ENCODE results near the gene C2orf81. TPM values are rescaled to one million over a fixed set of nuclear protein-coding genes. Genes with fewer than 3 reads are reported as not detected.
"Not testable (repeated sequence)": the region's sequence is repeated elsewhere in the genome, so short reads cannot be mapped to it uniquely, and the experiment has no call there.

Gene C2orf81
- total RNA-seq: 1 to 10 TPM; 3.0 to 3.3 TPM

DNA sequence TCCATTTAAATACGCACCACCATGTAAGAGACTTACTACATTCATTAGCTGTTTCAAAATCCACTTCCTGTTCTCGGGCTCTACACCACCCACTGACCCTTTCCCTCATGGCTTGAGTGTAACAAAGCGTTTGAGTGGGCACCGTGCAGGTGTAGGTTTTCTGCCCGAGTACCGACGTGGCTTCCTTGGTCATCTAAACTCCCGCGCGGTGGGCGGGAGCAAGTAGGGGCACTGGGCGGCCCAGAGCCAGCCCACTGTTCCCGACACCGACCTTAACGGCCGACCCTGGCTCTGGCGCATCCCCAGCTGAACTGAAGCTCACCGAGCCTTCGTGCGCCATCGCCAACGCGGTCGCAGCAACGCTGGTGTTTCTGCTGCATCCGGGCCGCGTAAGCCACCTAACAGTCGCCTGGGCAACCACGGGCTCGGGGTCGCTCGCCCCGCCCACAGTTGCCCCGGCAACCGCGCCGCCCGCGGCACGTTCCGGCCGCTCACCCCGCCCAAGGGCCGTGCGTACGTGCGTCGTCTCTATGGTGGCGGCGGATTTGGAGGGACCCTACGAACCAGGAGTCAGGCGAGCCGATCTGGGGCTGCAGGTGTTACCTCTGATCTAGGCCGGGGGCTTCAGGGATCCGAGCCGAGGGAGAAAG lies at the start of gene C2orf81, which contains the start of gene WDR54:
Gene C2orf81, minus strand, starts transcription at position 399 of the 650 bp plus-strand sequence. Its CDS starts 59 bp downstream, at position 340.
Gene WDR54, plus strand, starts transcription at position 510 of the 650 bp plus-strand sequence. CDS start 424 bp downstream, outside the sequence.
- H3K27me3 Mint-ChIP-seq: peaks cover 2% of the 10 kb centered on the region
- POLR2A ChIA-PET: interaction anchor here (1.0 to 1.2 kb wide), 2 partner anchors 33 to 37 kb away, joined by 3 to 6 read pairs; partner anchors contain the start of genes INO80B and WBP1
- H3K36me3 Mint-ChIP-seq (ENCODE audit: low read depth): peaks cover 24% of the 10 kb centered on the region
- CTCF ChIA-PET: interaction anchor here (0.6 to 2.3 kb wide), 7 partner anchors 12 to 1159 kb away, joined by 3 to 7 read pairs (median 3); no protein-coding TSS in a partner anchor
- H3K27ac Mint-ChIP-seq: peak within 1 kb of the TSS; percentile 97
- H3K4me3 Mint-ChIP-seq: peak within 1 kb of the TSS; percentile 97
- peak; percentile 95 for DNase-seq
- peaks cover 40% of the 10 kb centered on the region for H3K4me1 Mint-ChIP-seq
- no peaks in the 10 kb centered on the region for H3K9me3 Mint-ChIP-seq

DNA sequence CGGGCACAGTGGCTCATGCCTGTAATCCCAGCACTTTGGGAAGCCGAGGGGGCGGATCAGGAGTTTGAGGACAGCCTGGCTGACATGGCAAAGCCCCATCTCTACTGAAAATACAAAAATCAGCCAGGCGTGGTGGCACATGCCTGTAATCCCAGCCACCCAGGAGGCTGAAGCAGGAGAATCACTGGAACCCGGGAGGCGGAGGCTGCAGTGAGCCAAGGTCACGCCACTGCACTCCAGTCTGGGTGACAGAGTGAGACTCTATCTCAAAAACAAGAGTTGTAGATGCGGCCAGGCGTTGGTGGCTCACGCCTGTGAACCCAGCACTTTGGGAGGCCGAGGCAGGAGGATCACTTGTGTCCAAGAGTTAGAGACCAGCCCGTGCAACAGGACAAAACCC lies 49.3 kb upstream of the C2orf81 start:
- POLR2A ChIA-PET: interaction anchor here (0.8 kb wide), 1 partner anchor 16 kb away, joined by 3 read pairs; the partner anchor contains the start of gene INO80B
- CTCF ChIA-PET: interaction anchor here (0.8 to 2.8 kb wide), 3 partner anchors 10 to 14 kb away, joined by 3 to 19 read pairs (median 3); partner anchors contain the start of genes CCDC142 and TTC31
- not testable (repeated sequence) for H3K27me3 Mint-ChIP-seq, DNase-seq, H3K9me3 Mint-ChIP-seq
- peak overlapping the region; percentile 68 for H3K4me3 Mint-ChIP-seq
- H3K27ac Mint-ChIP-seq: peak overlapping the region; percentile 80
- H3K4me1 Mint-ChIP-seq: peaks cover 36% of the 10 kb centered on the region
- H3K36me3 Mint-ChIP-seq (ENCODE audit: low read depth): peaks cover 24% of the 10 kb centered on the region

DNA sequence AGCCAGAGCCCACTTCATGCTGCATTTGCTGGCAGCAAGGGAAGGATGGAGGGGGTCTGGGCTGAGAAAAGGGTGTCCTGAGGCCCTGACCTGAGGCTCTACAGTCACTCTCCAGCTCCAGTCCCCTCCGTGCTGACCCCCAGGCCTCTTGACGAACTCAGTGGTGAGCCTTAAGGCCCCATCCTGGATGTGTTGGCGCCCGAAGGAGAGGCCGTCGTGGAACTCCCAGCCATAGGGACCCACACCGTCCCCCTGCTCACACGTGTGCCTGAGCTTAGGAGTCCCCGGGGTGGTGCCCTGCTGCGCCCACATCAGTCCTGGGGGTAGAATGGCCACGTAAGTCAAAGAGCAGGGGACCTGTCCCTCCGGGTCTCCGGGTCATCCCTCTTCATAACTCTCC lies 43.0 kb upstream of the C2orf81 start:
- Mint-ChIP-seq H3K4me3 (peak overlapping the region; percentile 98), H3K9me3 (no peaks in the 10 kb centered on the region), H3K27ac (peak overlapping the region; percentile 80), H3K27me3 (no peaks in the 10 kb centered on the region), H3K36me3 (ENCODE audit: low read depth) (peaks cover 15% of the 10 kb centered on the region), H3K4me1 (peaks cover 35% of the 10 kb centered on the region)
- no peak for DNase-seq
- ChIA-PET POLR2A (no interaction called here), CTCF (interaction anchor here (1.0 to 1.1 kb wide), 3 partner anchors 11 to 18 kb away, joined by 3 to 4 read pairs (median 4); partner anchors contain the start of genes CCDC142 and TTC31)

DNA sequence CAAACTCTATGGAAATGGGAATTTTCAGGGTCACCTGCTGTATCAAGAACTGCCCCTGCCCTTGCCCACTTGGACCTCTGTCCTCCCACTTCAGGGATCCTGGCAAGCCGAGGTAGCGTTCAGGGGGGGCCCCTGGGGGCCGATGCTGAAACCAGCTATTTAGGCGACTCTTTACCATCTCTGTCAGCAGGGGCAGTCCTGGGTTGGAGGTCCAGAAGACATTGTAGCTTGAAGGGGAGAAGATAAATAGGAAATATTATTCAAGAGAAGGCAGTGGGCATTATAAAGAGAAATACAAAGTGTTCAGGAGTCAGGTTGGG lies 41.3 kb upstream of the C2orf81 start:
- ChIA-PET POLR2A (no interaction called here), CTCF (interaction anchor here (9.8 kb wide), 1 partner anchor 20 kb away, joined by 66 read pairs; the partner anchor contains the start of genes CCDC142 and TTC31)
- H3K27ac Mint-ChIP-seq: peak overlapping the region; percentile 28
- H3K27me3 Mint-ChIP-seq: no peaks in the 10 kb centered on the region
- no peak overlapping the region for H3K4me3 Mint-ChIP-seq
- DNase-seq: no peak
- H3K4me1 Mint-ChIP-seq: peaks cover 43% of the 10 kb centered on the region
- peaks cover 15% of the 10 kb centered on the region for H3K36me3 Mint-ChIP-seq (ENCODE audit: low read depth)
- H3K9me3 Mint-ChIP-seq: no peaks in the 10 kb centered on the region

DNA sequence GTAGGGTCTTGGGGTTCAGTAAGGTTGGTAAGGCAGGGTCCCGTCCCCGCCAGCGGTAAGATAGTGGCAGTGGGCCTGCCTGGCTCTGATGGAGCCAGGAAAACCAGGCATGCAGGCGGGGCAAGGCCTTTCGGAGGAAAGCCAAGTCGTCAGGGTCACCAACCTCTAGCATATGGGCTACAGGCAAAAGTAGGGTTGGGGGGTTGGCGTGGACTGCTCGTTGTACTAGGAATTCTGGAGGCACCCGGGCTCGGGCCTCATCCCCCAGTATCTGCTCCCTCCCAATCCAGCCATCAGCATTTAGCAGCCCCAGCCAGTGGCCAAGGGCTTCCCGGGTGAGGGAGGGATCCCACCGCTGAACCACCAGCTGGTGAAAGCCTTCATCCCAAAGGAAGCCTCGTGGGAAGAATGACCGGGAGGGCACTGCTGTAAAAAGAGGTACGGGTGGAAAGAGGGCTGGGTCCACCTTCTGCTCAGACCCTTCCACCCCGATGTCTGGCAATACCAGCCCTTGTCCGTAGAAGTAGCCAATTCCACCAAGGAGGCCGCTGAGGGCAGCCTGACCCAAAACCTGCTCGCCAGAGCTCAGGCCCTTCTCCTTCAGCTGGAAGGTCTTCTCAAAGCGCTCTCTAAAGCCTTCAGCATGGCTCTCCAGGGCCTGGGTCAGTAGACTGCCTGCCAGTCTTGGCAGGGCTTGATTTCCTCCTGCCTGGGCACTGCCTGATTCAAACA lies 40.8 kb upstream of the C2orf81 start:
- no peak for DNase-seq
- Mint-ChIP-seq H3K27ac (no peak overlapping the region), H3K27me3 (no peaks in the 10 kb centered on the region), H3K9me3 (no peaks in the 10 kb centered on the region), H3K36me3 (ENCODE audit: low read depth) (peaks cover 16% of the 10 kb centered on the region), H3K4me1 (peaks cover 44% of the 10 kb centered on the region), H3K4me3 (no peak overlapping the region)
- CTCF ChIA-PET: interaction anchor here (1.0 to 9.8 kb wide), 4 partner anchors 7 to 20 kb away, joined by 4 to 66 read pairs (median 5); partner anchors contain the start of genes CCDC142, MRPL53 and TTC31
- POLR2A ChIA-PET: no interaction called here

DNA sequence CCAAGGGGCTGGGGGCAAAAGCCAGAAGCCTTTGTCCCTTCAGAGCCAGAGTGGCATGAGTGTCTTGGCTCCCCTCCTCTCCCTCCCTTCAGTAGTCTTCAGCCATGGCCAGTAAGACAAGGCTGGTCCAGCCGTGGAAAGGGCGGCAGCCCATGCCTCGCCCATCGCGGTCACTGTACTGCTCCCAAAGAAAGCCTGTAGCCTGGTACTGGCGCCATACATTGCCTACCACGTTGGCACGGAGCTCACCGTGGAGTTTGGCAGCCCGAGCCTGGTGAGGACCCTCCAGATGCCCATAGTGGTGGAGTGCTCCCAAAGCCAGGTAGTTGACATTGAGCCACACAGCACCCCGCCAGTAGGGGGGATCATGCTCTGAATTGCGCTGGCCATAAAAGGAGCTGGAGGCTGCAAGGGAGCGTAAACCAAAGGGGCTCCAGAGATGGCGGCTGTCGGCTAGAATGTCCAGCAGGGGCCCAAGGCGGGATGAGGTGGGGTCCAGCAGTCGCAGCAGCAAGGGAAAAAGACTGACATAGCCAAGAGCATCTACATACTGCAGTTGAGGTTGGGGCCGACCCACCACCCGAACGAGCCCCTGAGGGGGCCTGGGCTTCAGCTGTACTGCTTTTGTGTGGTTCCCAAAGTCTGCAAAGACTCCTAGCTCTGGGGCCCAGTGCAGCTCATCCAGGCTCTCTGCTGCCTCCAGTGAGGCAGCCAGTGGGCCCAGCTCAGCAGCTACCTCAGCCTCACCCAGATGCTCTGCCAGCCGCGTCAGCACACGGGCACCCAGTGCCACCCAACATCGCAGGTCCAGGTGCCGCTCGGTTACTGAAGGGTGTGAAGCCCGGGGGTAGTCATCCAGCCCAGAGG lies 40.0 kb upstream of the C2orf81 start:
- Mint-ChIP-seq H3K36me3 (ENCODE audit: low read depth) (peaks cover 23% of the 10 kb centered on the region), H3K9me3 (no peaks in the 10 kb centered on the region), H3K27me3 (no peaks in the 10 kb centered on the region), H3K4me3 (no peak overlapping the region), H3K27ac (no peak overlapping the region), H3K4me1 (peaks cover 52% of the 10 kb centered on the region)
- no peak for DNase-seq
- CTCF ChIA-PET: interaction anchor here (1.0 to 9.8 kb wide), 6 partner anchors 8 to 34 kb away, joined by 3 to 66 read pairs (median 4); partner anchors contain the start of genes CCDC142, MRPL53 and TTC31
- POLR2A ChIA-PET: no interaction called here

DNA sequence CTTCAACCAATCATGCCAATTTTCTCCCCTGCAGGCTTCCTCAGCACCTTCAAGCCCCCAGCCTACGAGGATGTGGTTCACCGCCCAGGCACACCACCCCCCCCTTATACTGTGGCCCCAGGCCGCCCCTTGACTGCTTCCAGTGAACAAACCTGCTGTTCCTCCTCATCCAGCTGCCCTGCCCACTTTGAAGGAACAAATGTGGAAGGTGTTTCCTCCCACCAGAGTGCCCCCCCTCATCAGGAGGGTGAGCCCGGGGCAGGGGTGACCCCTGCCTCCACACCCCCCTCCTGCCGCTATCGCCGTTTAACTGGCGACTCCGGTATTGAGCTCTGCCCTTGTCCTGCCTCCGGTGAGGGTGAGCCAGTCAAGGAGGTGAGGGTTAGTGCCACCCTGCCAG lies 38.8 kb upstream of the C2orf81 start:
- DNase-seq, H3K27ac Mint-ChIP-seq, H3K9me3 Mint-ChIP-seq, H3K27me3 Mint-ChIP-seq, POLR2A ChIA-PET: not testable (repeated sequence)
- H3K4me1 Mint-ChIP-seq: peaks cover 55% of the 10 kb centered on the region
- peak overlapping the region; percentile 91 for H3K4me3 Mint-ChIP-seq
- CTCF ChIA-PET: interaction anchor here (1.4 to 9.8 kb wide), 5 partner anchors 9 to 33 kb away, joined by 3 to 66 read pairs (median 5); partner anchors contain the start of genes CCDC142, MRPL53 and TTC31
- H3K36me3 Mint-ChIP-seq (ENCODE audit: low read depth): peaks cover 26% of the 10 kb centered on the region

DNA sequence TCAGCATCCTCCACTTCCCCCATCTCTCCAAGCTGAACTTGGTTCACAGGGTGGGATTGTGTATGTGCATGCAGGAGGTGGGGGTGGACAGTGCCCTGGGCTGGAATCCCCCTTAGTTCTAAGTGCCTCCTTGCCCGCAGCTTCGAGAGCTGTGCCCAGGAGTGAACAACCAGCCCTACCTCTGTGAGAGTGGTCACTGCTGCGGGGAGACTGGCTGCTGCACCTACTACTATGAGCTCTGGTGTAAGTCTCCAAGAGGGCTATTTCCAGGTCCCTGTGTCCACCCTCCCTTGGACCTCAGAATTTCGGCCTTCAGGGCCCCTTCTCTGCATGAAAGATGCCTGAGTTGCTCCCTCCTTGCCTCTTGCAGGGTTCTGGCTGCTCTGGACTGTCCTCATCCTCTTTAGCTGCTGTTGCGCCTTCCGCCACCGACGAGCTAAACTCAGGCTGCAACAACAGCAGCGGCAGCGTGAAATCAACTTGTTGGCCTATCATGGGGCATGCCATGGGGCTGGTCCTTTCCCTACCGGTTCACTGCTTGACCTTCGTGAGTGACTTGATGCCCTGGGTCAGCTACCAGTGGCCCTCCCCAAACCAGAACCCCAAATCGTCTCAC lies 38.2 kb upstream of the C2orf81 start:
- H3K27me3 Mint-ChIP-seq, H3K9me3 Mint-ChIP-seq, DNase-seq: not testable (repeated sequence)
- Mint-ChIP-seq H3K4me1 (peaks cover 61% of the 10 kb centered on the region), H3K27ac (peak overlapping the region; percentile 98), H3K4me3 (peak overlapping the region; percentile 91), H3K36me3 (ENCODE audit: low read depth) (peaks cover 28% of the 10 kb centered on the region)
- CTCF ChIA-PET: interaction anchor here (1.3 to 9.8 kb wide), 6 partner anchors 8 to 23 kb away, joined by 3 to 66 read pairs (median 8); partner anchors contain the start of genes CCDC142, MRPL53 and TTC31
- POLR2A ChIA-PET: interaction anchor here (1.1 kb wide), 1 partner anchor 8 kb away, joined by 3 read pairs; no protein-coding TSS in a partner anchor

DNA sequence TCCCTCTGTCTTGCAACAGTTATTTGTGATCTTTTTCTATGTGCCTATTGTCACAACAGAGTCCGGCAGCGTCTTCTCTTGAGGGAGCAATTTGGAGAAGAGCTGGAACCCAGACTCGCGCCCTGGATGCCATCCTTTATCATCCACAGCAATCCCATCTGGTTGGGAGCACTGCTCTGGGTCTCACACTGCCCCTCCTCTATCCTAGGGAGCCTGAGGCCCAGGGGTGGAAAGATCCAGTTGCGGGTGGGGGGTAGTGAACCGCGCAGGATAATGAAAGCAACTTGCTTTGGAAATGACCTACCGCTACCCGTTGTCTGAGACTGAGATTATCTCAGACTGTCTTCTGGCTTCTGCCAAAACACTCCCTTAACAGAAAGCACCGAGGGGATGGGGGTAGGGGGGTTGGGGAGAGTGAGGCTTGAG lies 37.5 kb upstream of the C2orf81 start:
- peaks cover 61% of the 10 kb centered on the region for H3K4me1 Mint-ChIP-seq
- H3K27me3 Mint-ChIP-seq: no peaks in the 10 kb centered on the region
- POLR2A ChIA-PET: interaction anchor here (0.6 to 1.2 kb wide), 5 partner anchors 9 to 74 kb away, joined by 3 to 6 read pairs (median 5); partner anchors contain the start of gene MRPL53

DNA sequence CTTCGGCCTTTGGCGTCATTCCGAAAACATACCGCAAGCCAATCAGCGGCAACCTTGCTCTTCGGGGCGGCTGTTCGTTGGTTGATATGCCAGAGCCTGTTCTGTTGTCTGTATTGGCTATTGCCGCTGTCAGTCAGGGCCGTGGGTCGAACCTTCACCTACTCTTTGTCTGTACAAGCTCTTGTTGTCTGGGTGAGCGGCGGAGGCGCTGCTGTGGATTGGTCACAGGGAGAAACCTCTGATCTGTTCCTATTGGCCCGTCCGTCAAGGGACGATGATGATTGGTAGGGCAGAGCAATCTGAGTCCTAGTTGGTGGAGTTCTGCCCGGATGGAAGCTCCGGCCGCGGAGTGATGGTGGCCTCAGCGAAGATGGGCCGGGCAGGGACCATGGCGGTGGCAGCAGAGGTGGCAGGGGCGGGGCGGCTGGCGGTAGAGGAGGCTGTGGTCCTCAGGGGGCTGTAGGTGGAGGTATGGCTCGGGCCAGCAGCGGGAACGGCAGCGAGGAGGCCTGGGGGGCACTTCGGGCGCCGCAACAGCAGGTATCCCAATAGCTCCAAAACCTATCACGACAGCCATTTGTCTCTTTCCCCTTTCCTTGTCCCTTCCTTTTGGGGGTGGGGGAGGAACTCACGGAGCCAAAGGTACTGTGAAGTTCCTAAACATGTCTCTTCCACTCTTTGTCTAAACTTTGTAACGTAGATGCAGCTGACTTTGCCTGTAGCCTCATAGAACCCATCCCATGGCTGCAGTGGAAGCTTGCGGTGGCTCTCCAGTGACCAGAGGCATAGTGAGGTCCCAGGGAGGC lies 36.9 kb upstream of the C2orf81 start, which contains the start of gene WBP1:
Gene WBP1, plus strand, starts transcription at position 307 of the 806 bp plus-strand sequence. Its CDS starts 165 bp downstream, at position 472.
- no peaks in the 10 kb centered on the region for H3K27me3 Mint-ChIP-seq
- H3K4me1 Mint-ChIP-seq: peaks cover 62% of the 10 kb centered on the region
- CTCF ChIA-PET: interaction anchor here (0.7 to 9.8 kb wide), 9 partner anchors 9 to 126 kb away, joined by 3 to 66 read pairs (median 3); partner anchors contain the start of genes AUP1, CCDC142, HTRA2 and MRPL53
- H3K36me3 Mint-ChIP-seq (ENCODE audit: low read depth): peaks cover 27% of the 10 kb centered on the region
- peak within 1 kb of the TSS; percentile 98 for H3K27ac Mint-ChIP-seq
- peak; percentile 100 for DNase-seq
- POLR2A ChIA-PET: interaction anchor here (0.6 to 1.3 kb wide), 6 partner anchors 9 to 75 kb away, joined by 3 to 6 read pairs (median 5); partner anchors contain the start of genes C2orf81 and MRPL53
- H3K9me3 Mint-ChIP-seq: no peaks in the 10 kb centered on the region
- H3K4me3 Mint-ChIP-seq: peak within 1 kb of the TSS; percentile 91

More for the DNA sequence above, 37.5 kb upstream of the C2orf81 start:
- CTCF ChIA-PET: interaction anchor here (1.3 to 9.8 kb wide), 6 partner anchors 9 to 73 kb away, joined by 3 to 66 read pairs (median 10); partner anchors contain the start of genes CCDC142, MRPL53 and TTC31
- Mint-ChIP-seq H3K27ac (peak overlapping the region; percentile 98), H3K9me3 (no peaks in the 10 kb centered on the region), H3K4me3 (peak overlapping the region; percentile 91), H3K36me3 (ENCODE audit: low read depth) (peaks cover 28% of the 10 kb centered on the region)
- DNase-seq: no peak

Measured in activated CD4-positive, alpha-beta T cell treated with anti-CD3 and anti-CD28 coated beads, Interleukin-2, amount 10 ng/mL, durations not matched to agents 7 days and 5 days (primary cell).